GM12878 (cell line): ENCODE data around the gene CS. TPM values are rescaled to one million over a fixed set of nuclear protein-coding genes. Genes with fewer than 3 reads are reported as not detected.

Source experiments
- ATAC-seq: fragments of 200-7000 bp; cut with Tn5 transposase; 3 replicates; pipeline ENCODE4 v1.9.1; 2020; ENCODE audit warnings: mild to moderate bottlenecking, moderate library complexity
- BruUV-seq: library from RNA; stranded (reverse); fragments of 400-500 nt; replicated peaks from 2 replicates; lab custom pipeline; 2021; lab: Mats Ljungman, UMichigan
- CTCF ChIA-PET: fragments of 300-600 bp; sonication (Branson Sonifier 250); formaldehyde crosslinking; extraction: SDS; loops from one replicate; lab custom pipeline; 2021; ENCODE audit warnings: inconsistent platforms; lab: Yijun Ruan, JAX
- POLR2A ChIA-PET: fragments of 350-600 bp; formaldehyde crosslinking; extraction: SDS; loops from one replicate; lab custom pipeline; 2021; ENCODE audit warnings: inconsistent platforms; lab: Charles Lee
- RAD21 ChIA-PET: fragments of 300-600 bp; sonication (Branson Sonifier 250); formaldehyde crosslinking; loops from one replicate; lab custom pipeline; 2023; ENCODE audit warnings: antibody characterized with exemption; ENCODE audit not compliant: unreplicated experiment; lab: Charles Lee
- SMC1A ChIA-PET: fragments of 300-600 bp; sonication (Branson Sonifier 250); formaldehyde crosslinking; loops from one replicate; lab custom pipeline; 2023; ENCODE audit not compliant: unreplicated experiment, uncharacterized antibody; lab: Charles Lee
- DNase-seq: peaks from one replicate; pipeline ENCODE4 v3.0.0-alpha.2; 2011; ENCODE audit warnings: low read depth, low spot score
- FAIRE-seq: peaks from 3 replicates; lab custom pipeline; 2011; peaks lifted over from hg19 to GRCh38; lab: Jason Lieb, UNC
- H2AFZ ChIP-seq: 2 replicates; pipeline ENCODE4 v1.6.0; 2011; ENCODE audit warnings: low read depth, low read length, control low read depth; ENCODE audit not compliant: control insufficient read depth
- H3K27ac ChIP-seq: 2 replicates; pipeline ENCODE4 v1.5.1; 2011; ENCODE audit warnings: control low read depth; ENCODE audit not compliant: control insufficient read depth, insufficient read depth
- H3K27me3 ChIP-seq, 2 experiments: replicated peaks in 1 of 2; 2 replicates each; pipeline versions ENCODE4 v1.6.0 to v1.6.1; 2011; ENCODE audit warnings: low read length in 1 of 2; ENCODE audit not compliant: control insufficient read depth in 2 of 2, insufficient read depth in 2 of 2
- H3K36me3 ChIP-seq, 2 experiments: 2 replicates each; pipeline ENCODE4 v1.5.1; 2011; ENCODE audit warnings: low read length in 1 of 2; ENCODE audit not compliant: control insufficient read depth in 2 of 2, insufficient read depth in 2 of 2
- H3K4me1 ChIP-seq: 2 replicates; pipeline ENCODE4 v1.6.1; 2011; ENCODE audit warnings: mild to moderate bottlenecking, low read length, moderate library complexity, mixed read lengths; ENCODE audit not compliant: control insufficient read depth, insufficient read depth
- H3K4me2 ChIP-seq: 2 replicates; pipeline ENCODE4 v1.6.0; 2011; ENCODE audit warnings: control low read depth; ENCODE audit not compliant: control insufficient read depth, insufficient read depth
- H3K4me3 ChIP-seq: fragments of 200-600 bp; sonication (generic); 2 replicates; pipeline ENCODE4 v1.5.1; 2016
- H3K79me2 ChIP-seq: 2 replicates; pipeline ENCODE4 v1.6.0; 2011; ENCODE audit warnings: low read length; ENCODE audit not compliant: control insufficient read depth, insufficient read depth
- H3K9ac ChIP-seq: 2 replicates; pipeline ENCODE4 v1.8.0; 2011; ENCODE audit warnings: low read length, control low read depth, mixed read lengths; ENCODE audit not compliant: control insufficient read depth, insufficient read depth
- H3K9me3 ChIP-seq: replicated peaks from 3 replicates; pipeline ENCODE4 v1.5.1; 2011; ENCODE audit warnings: mild to moderate bottlenecking, low read length; ENCODE audit not compliant: control insufficient read depth, insufficient read depth
- H4K20me1 ChIP-seq: 2 replicates; pipeline ENCODE4 v1.6.0; 2011; ENCODE audit not compliant: control insufficient read depth, insufficient read depth
- BCL11A ChIP-seq: IDR thresholded peaks from 2 replicates; pipeline ENCODE4 v1.6.1; 2011; ENCODE audit warnings: low read depth, low read length
- BMI1 ChIP-seq: fragments of 450-650 bp; IDR thresholded peaks from 2 replicates; pipeline ENCODE4 v1.6.1; 2016; ENCODE audit warnings: mild to moderate bottlenecking, moderate library complexity, borderline replicate concordance
- CBX5 ChIP-seq: sonication (generic); IDR thresholded peaks from 2 replicates; pipeline ENCODE4 v1.6.1; 2016; ENCODE audit warnings: low read depth, moderate library complexity, mild to moderate bottlenecking, inconsistent platforms
- CHD2 ChIP-seq: IDR thresholded peaks from 2 replicates; pipeline ENCODE4 v1.6.1; 2011; ENCODE audit warnings: low read depth, low read length, improper control_type of control experiment, borderline replicate concordance
- CTCF ChIP-seq, 3 experiments: IDR thresholded peaks in 2 of 3; conservative IDR thresholded peaks in 1 of 3; 2 replicates each; pipeline ENCODE4 v1.5.1; 2011; ENCODE audit warnings: low read depth in 3 of 3, low read length in 3 of 3, mild to moderate bottlenecking in 3 of 3, control low read depth in 2 of 3, moderate library complexity in 2 of 3, inconsistent platforms in 1 of 3, mixed read lengths in 1 of 3; ENCODE audit not compliant: control insufficient read depth in 2 of 3, insufficient read depth in 1 of 3; ENCODE audit errors: extremely low read depth in 1 of 3
- ETV6 ChIP-seq, 2 experiments: fragments of 450-650 bp in 1 of 2; IDR thresholded peaks in 1 of 2; conservative IDR thresholded peaks in 1 of 2; 2 replicates each; pipeline ENCODE4 v1.6.1; 2014; ENCODE audit warnings: antibody characterized with exemption in 1 of 2, borderline replicate concordance in 1 of 2, low read depth in 1 of 2, mild to moderate bottlenecking in 1 of 2, moderate library complexity in 1 of 2
- EZH2 ChIP-seq: IDR thresholded peaks from 2 replicates; pipeline ENCODE4 v1.6.1; 2012; ENCODE audit warnings: low read depth, mild to moderate bottlenecking, control low read depth, inconsistent platforms, low read length, borderline replicate concordance; ENCODE audit not compliant: control insufficient read depth
- MEF2A ChIP-seq: IDR thresholded peaks from 2 replicates; pipeline ENCODE4 v1.6.1; 2011; ENCODE audit warnings: low read depth, mild to moderate bottlenecking, low read length, moderate library complexity; ENCODE audit not compliant: insufficient read depth
- NFXL1 ChIP-seq: fragments of 450-650 bp; IDR thresholded peaks from 2 replicates; pipeline ENCODE4 v1.6.1; 2017; ENCODE audit warnings: antibody characterized with exemption, mild to moderate bottlenecking, borderline replicate concordance
- ZNF274 ChIP-seq: IDR thresholded peaks from one replicate; pipeline ENCODE4 v1.8.0; 2011; ENCODE audit not compliant: insufficient read length, insufficient read depth
- whole genome bisulfite sequencing: methylation state at CpG from one replicate; pipeline ENCODE4 v1.1.6; 2016; ENCODE audit warnings: low lambda C conversion rate; ENCODE audit not compliant: insufficient replicate concordance, insufficient coverage; ENCODE audit errors: missing lambda C conversion rate; 5-methylcytosine and 5-hydroxymethylcytosine counted together
- in situ Hi-C: fragments of 300-500 bp; cut with MboI; formaldehyde crosslinking; loops from 9 replicates; pipeline ENCODE4 v1.14.3; 2018; ENCODE audit warnings: mixed read lengths
- intact Hi-C: fragments of 100-400 bp; cut with micrococcal nuclease; formaldehyde crosslinking; loops from one replicate; pipeline ENCODE4 v1.14.2; 2022; ENCODE audit not compliant: unreplicated experiment
- polyA plus RNA-seq, 11 experiments: library from polyadenylated mRNA; depleted of rRNA in 4 of 11; unstranded in 6 of 11; stranded (reverse) in 5 of 11; fragments of >200 nt; fragmentation: Nextera tagmentation in 4 of 11; fragmentation: Illumina TruSeq in 1 of 11; extraction: Ambion mirVana in 4 of 11; extraction: Trizol in 1 of 11; gene quantifications; 1 replicate in 1 of 11; 2 replicates in 10 of 11; pipeline versions ENCODE4 v1.2.1 to v1.2.3, GENCODE V29; 2011 to 2016; ENCODE audit warnings: inconsistent platforms in 2 of 11, missing spikeins in 2 of 11, low read depth in 1 of 11
- total RNA-seq, 4 experiments: library from RNA; depleted of rRNA in 3 of 4; stranded (reverse); fragments of >200 nt in 3 of 4; fragmentation: Illumina TruSeq in 1 of 4; extraction: Trizol in 1 of 4; gene quantifications; 2 replicates each; pipeline versions ENCODE4 v1.2.1 to v1.2.3, GENCODE V29; 2013 to 2021

The CS gene
- total and polyA plus RNA-seq, 10 of the 15 experiments (the other 5 are each of a cell fraction or from before 2014, with no cell fraction given), result 64.9 to 276 (median 139) TPM

DNA sequence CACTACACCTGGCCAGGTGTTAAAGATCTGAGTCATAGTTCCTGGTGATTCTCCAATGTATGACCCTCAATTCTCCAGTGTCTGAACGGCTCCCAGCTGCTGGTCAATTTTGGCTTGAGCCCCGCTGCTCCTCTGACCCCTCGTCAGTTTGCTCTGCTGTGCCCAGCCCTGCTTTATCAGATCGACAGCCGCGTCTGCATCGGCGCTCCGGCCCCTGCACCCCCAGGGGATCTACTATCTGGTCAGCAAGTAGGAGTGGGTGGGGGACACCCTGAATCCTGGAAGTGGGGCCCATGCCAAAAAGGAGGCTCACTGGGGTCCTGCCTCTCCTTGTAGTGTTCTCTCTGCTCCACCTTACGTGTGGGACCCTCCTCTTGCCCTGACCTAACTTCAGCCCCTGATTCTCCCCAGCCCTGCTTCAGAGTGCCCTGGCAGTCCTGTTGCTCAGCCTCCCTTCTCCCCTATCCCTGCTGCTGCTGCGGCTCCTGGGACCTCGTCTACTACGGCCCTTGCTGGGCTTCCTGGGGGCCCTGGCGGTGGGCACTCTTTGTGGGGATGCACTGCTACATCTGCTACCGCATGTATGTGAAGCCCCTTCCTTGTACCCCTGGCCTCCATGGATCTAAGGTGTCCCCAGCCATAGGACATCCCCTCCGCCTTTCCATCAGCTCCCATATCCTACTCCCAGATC, 65.2 kb downstream of the CS start:
- no peaks in the 10 kb centered on the region for H3K27me3 ChIP-seq
- 88% methylated on average over 16 of the region's 16 CpGs for WGBS
- TF ChIP-seq CHD2 (no peak), NFXL1 (no peak), EZH2 (no peak), BMI1 (no peak)
- BruUV-seq, result no TSS peak
- ATAC-seq, result no peak
- no peaks in the 10 kb centered on the region; a peak in 1 of 4 replicates for H3K36me3 ChIP-seq
- no peak for DNase-seq
- no peak for FAIRE-seq
- H3K9ac ChIP-seq, result no peak overlapping the region
- H3K27ac ChIP-seq, result no peak overlapping the region
- H3K4me2 ChIP-seq, result no peak overlapping the region
- H3K9me3 ChIP-seq, result no peaks in the 10 kb centered on the region
- POLR2A ChIA-PET, result no interaction called here
- RAD21 ChIA-PET, result interaction anchor here (1.8 kb wide), 1 partner anchor 13 kb away, joined by 5 read pairs; the partner anchor contains the start of gene RNF41
- CTCF ChIA-PET, result no interaction called here
- H4K20me1 ChIP-seq, result no peaks in the 10 kb centered on the region; the same call in 1 of the 2 replicates
- in situ Hi-C loops (no loop called here), intact Hi-C loops (no loop called here)
- no peaks in the 10 kb centered on the region for H3K79me2 ChIP-seq
- H3K4me1 ChIP-seq, result no peaks in the 10 kb centered on the region
- SMC1A ChIA-PET, result interaction anchor here (1.1 to 1.5 kb wide), 2 partner anchors 18 to 229 kb away, joined by 3 to 4 read pairs; no protein-coding TSS in a partner anchor
- H3K4me3 ChIP-seq, result no peak overlapping the region
- no peak overlapping the region for H2AFZ ChIP-seq

DNA sequence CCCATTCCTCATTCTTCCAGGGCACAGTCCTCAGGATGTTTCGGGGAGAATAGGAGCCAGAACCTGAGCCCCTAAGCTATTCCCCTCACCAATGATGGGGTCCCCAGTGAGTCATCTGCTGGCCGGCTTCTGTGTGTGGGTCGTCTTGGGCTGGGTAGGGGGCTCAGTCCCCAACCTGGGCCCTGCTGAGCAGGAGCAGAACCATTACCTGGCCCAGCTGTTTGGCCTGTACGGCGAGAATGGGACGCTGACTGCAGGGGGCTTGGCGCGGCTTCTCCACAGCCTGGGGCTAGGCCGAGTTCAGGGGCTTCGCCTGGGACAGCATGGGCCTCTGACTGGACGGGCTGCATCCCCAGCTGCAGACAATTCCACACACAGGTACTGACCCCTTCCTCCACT, 68.9 kb downstream of the CS start:
- WGBS, result 71% methylated on average over 11 of the region's 11 CpGs
- Histone ChIP-seq H4K20me1 (no peaks in the 10 kb centered on the region), H3K9me3 (no peaks in the 10 kb centered on the region), H3K9ac (no peak overlapping the region), H3K79me2 (no peaks in the 10 kb centered on the region), H3K4me3 (no peak overlapping the region), H3K4me1 (no peaks in the 10 kb centered on the region), H3K36me3 (peaks cover 0 to 2% of the 10 kb centered on the region in 2 experiments; a peak in 2 of 4 replicates), H2AFZ (no peak overlapping the region), H3K27me3 (no peaks in the 10 kb centered on the region), H3K4me2 (no peak overlapping the region), H3K27ac (no peak overlapping the region)
- ATAC-seq, result no peak
- ChIA-PET RAD21 (interaction anchor here (1.7 kb wide), 1 partner anchor 25 kb away, joined by 6 read pairs; no protein-coding TSS in a partner anchor), SMC1A (interaction anchor here (1.0 kb wide), 1 partner anchor 10 kb away, joined by 3 read pairs; no protein-coding TSS in a partner anchor), CTCF (interaction anchor here (0.7 to 0.9 kb wide), 2 partner anchors 17 to 28 kb away, joined by 3 read pairs; no protein-coding TSS in a partner anchor), POLR2A (no interaction called here)
- FAIRE-seq, result no peak
- DNase-seq, result no peak
- no TSS peak for BruUV-seq
- intact Hi-C loops (no loop called here), in situ Hi-C loops (no loop called here)
- TF ChIP-seq CBX5 (no peak), BCL11A (no peak), ZNF274 (no peak), CTCF (IDR thresholded peaks at IDR 0.05 in 2 of 3, conservative IDR thresholded peaks at IDR 0.05 in 1 of 3; ENCODE audit: control insufficient read depth in 2 of 3, extremely low read depth in 1 of 3, insufficient read depth in 1 of 3, low read depth in 3 of 3, low read length in 3 of 3) (no peak), MEF2A (no peak), ETV6 (conservative IDR thresholded peaks at IDR 0.05 in 1 of 2, IDR thresholded peaks at IDR 0.05 in 1 of 2; ENCODE audit: borderline replicate concordance in 1 of 2, low read depth in 1 of 2) (no peak)
